Measurements from ENCODE around the gene FAM177B.

GRCh38 chr1:222751255-222751654 is 14.3 kb downstream of the FAM177B start:
- TF ChIP-seq, protein P1, sequence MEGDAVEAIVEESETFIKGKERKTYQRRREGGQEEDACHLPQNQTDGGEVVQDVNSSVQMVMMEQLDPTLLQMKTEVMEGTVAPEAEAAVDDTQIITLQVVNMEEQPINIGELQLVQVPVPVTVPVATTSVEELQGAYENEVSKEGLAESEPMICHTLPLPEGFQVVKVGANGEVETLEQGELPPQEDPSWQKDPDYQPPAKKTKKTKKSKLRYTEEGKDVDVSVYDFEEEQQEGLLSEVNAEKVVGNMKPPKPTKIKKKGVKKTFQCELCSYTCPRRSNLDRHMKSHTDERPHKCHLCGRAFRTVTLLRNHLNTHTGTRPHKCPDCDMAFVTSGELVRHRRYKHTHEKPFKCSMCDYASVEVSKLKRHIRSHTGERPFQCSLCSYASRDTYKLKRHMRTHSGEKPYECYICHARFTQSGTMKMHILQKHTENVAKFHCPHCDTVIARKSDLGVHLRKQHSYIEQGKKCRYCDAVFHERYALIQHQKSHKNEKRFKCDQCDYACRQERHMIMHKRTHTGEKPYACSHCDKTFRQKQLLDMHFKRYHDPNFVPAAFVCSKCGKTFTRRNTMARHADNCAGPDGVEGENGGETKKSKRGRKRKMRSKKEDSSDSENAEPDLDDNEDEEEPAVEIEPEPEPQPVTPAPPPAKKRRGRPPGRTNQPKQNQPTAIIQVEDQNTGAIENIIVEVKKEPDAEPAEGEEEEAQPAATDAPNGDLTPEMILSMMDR (IDR thresholded peaks at IDR 0.05): no peak
- no peak for TF ChIP-seq POLR2A (IDR thresholded peaks at IDR 0.05)

All from thyroid gland (tissue), 4 donors.